B cell (primary cell): ENCODE results near the gene FOXK1. TPM values are rescaled to one million over a fixed set of nuclear protein-coding genes. Genes with fewer than 3 reads are reported as not detected.

Experiments used
- ATAC-seq: fragments of 200-7000 bp; cut with Tn5 transposase; one replicate; pipeline ENCODE4 v1.10.0; 2021; ENCODE audit warnings: low read depth, mild to moderate bottlenecking, moderate number of reproducible peaks, moderate library complexity
- CTCF ChIA-PET: fragments of 350-600 bp; sonication (Branson Sonifier 250); formaldehyde crosslinking; loops from one replicate; lab custom pipeline; 2021; ENCODE audit warnings: antibody characterized with exemption, inconsistent platforms; lab: Charles Lee
- POLR2A ChIA-PET: fragments of 350-600 bp; sonication (Branson Sonifier 250); formaldehyde crosslinking; loops from one replicate; lab custom pipeline; 2021; ENCODE audit warnings: antibody characterized with exemption; lab: Charles Lee
- DNase-seq: peaks from one replicate; pipeline ENCODE4 v3.0.0; 2013
- H2AFZ ChIP-seq: 2 replicates; pipeline ENCODE4 v1.6.1; 2012; ENCODE audit warnings: mild to moderate bottlenecking, low read depth, low read length; ENCODE audit not compliant: insufficient read depth, poor library complexity, severe bottlenecking
- H3K27ac ChIP-seq, 2 donors: 1 replicate in 1 of 2; 2 replicates in 1 of 2; pipeline ENCODE4 v1.5.1; 2012 to 2013; ENCODE audit warnings: low read length in 2 of 2, mild to moderate bottlenecking in 2 of 2, moderate library complexity in 1 of 2
- H3K27me3 ChIP-seq, 4 experiments: fragments of 200-600 bp in 1 of 4; sonication (generic) in 1 of 4; replicated peaks in 1 of 4; 1 replicate in 2 of 4; 2 replicates in 2 of 4; pipeline versions ENCODE4 v1.6.1 to v1.7.0; 2013 to 2016; ENCODE audit warnings: low read length in 3 of 4, mild to moderate bottlenecking in 2 of 4, mixed read lengths in 1 of 4, moderate library complexity in 1 of 4; ENCODE audit not compliant: insufficient read depth in 4 of 4, control insufficient read depth in 3 of 4; ENCODE audit errors: control extremely low read depth in 1 of 4
- H3K36me3 ChIP-seq, 2 experiments: replicated peaks in 1 of 2; 1 replicate in 1 of 2; 2 replicates in 1 of 2; pipeline versions ENCODE4 v1.6.1 to v1.7.1; 2013; ENCODE audit warnings: low read length in 1 of 2; ENCODE audit not compliant: insufficient read depth in 2 of 2, control insufficient read depth in 1 of 2; ENCODE audit errors: control extremely low read depth in 1 of 2, extremely low read depth in 1 of 2
- H3K4me1 ChIP-seq, 2 donors: fragments of 200-600 bp in 1 of 2; sonication (generic) in 1 of 2; 1 replicate in 1 of 2; 2 replicates in 1 of 2; pipeline versions ENCODE4 v1.5.1 to v1.6.1; 2013 to 2017; ENCODE audit warnings: low read length in 2 of 2; ENCODE audit not compliant: control insufficient read depth in 2 of 2, insufficient read depth in 2 of 2
- H3K4me2 ChIP-seq: replicated peaks from 2 replicates; pipeline ENCODE3; 2012; ENCODE audit warnings: mild to moderate bottlenecking, low read depth, low read length; ENCODE audit not compliant: poor library complexity, severe bottlenecking
- H3K4me3 ChIP-seq, 5 experiments: fragments of 200-600 bp in 1 of 5; sonication (generic) in 1 of 5; 1 replicate in 3 of 5; 2 replicates in 2 of 5; pipeline versions ENCODE4 v1.5.1 to v1.7.0; 2011 to 2016; ENCODE audit warnings: low read length in 4 of 5, mild to moderate bottlenecking in 4 of 5, low read depth in 2 of 5, control low read depth in 1 of 5, moderate library complexity in 1 of 5; ENCODE audit not compliant: insufficient read depth in 1 of 5; ENCODE audit errors: control extremely low read depth in 1 of 5, extremely low read depth in 1 of 5
- H3K79me2 ChIP-seq: fragments of 200-600 bp; sonication (generic); one replicate; pipeline ENCODE4 v1.6.0; 2016; ENCODE audit warnings: low read length; ENCODE audit not compliant: control insufficient read depth, insufficient read depth
- H3K9ac ChIP-seq: fragments of 200-600 bp; sonication (generic); 2 replicates; pipeline ENCODE4 v1.6.1; 2017; ENCODE audit warnings: mild to moderate bottlenecking, low read length, moderate library complexity
- H3K9me3 ChIP-seq, 3 donors: one replicate each; pipeline versions ENCODE4 v1.6.1 to v1.7.1; 2013; ENCODE audit warnings: low read length in 2 of 3; ENCODE audit not compliant: control insufficient read depth in 2 of 3, insufficient read depth in 1 of 3; ENCODE audit errors: control extremely low read depth in 1 of 3
- H4K20me1 ChIP-seq: 2 replicates; pipeline ENCODE4 v1.6.0; 2012; ENCODE audit warnings: mild to moderate bottlenecking, low read length; ENCODE audit not compliant: insufficient read depth, control insufficient read depth, poor library complexity, severe bottlenecking
- H3K27ac Mint-ChIP-seq: one replicate; pipeline ENCODE4 v1.8.0; 2021; ENCODE audit warnings: mixed read lengths
- H3K27me3 Mint-ChIP-seq: one replicate; pipeline ENCODE4 v1.8.0; 2021; ENCODE audit warnings: mixed read lengths
- H3K4me1 Mint-ChIP-seq: one replicate; pipeline ENCODE4 v1.8.0; 2021; ENCODE audit warnings: mixed read lengths
- H3K4me3 Mint-ChIP-seq: one replicate; pipeline ENCODE4 v1.8.0; 2021; ENCODE audit warnings: mixed read lengths
- H3K9me3 Mint-ChIP-seq: one replicate; pipeline ENCODE4 v1.8.0; 2022; ENCODE audit warnings: mixed read lengths; ENCODE audit not compliant: insufficient read depth
- CTCF ChIP-seq: fragments of 200-600 bp; IDR thresholded peaks from one replicate; pipeline ENCODE4 v1.8.0; 2022; ENCODE audit warnings: antibody characterized with exemption, mild to moderate bottlenecking
- EZH2 ChIP-seq: IDR thresholded peaks from 2 replicates; pipeline ENCODE4 v1.6.1; 2012; ENCODE audit warnings: borderline replicate concordance, low read depth, mild to moderate bottlenecking, moderate library complexity, low read length; ENCODE audit not compliant: insufficient read depth, poor library complexity, severe bottlenecking
- WGBS: methylation state at CpG from one replicate; pipeline ENCODE4 v1.1.5; 2013; ENCODE audit warnings: missing lambda C conversion rate; ENCODE audit not compliant: insufficient coverage; 5-methylcytosine and 5-hydroxymethylcytosine counted together
- intact Hi-C: fragments of 100-400 bp; cut with micrococcal nuclease; formaldehyde crosslinking; loops from one replicate; pipeline ENCODE4 v1.10.0; 2022
- polyA plus RNA-seq: library from polyadenylated mRNA; depleted of rRNA; stranded (reverse); fragments of >200 nt; gene quantifications from 2 replicates; pipeline ENCODE4 v1.2.3, GENCODE V29; 2012
- total RNA-seq, 2 donors: library from RNA; stranded (reverse); fragments of 120-200 nt in 1 of 2; gene quantifications; 1 replicate in 1 of 2; 2 replicates in 1 of 2; pipeline versions ENCODE4 v1.2.3 to v1.2.4, GENCODE V29; 2013 to 2022

The FOXK1 gene
- total and polyA plus RNA-seq, 2 donors (not counting 1 experiment from before 2014, with no cell fraction given), result 17.9 to 56.2 TPM

GRCh38 chr7:4699841-4700240 is 17.7 kb downstream of the FOXK1 start:
- no peak overlapping the region for H3K27ac Mint-ChIP-seq
- H3K27me3 Mint-ChIP-seq, result no peaks in the 10 kb centered on the region
- Histone ChIP-seq H2AFZ (no peak overlapping the region), H3K4me2 (no peak overlapping the region), H3K27ac (no peak overlapping the region), H3K27me3 (no peaks in the 10 kb centered on the region), H3K36me3 (peaks cover 0 to 5% of the 10 kb centered on the region in 2 experiments), H3K4me3 (no peak overlapping the region), H3K9me3 (no peaks in the 10 kb centered on the region), H3K4me1 (peaks cover 0 to 9% of the 10 kb centered on the region in 2 donors), H3K79me2 (peaks cover 100% of the 10 kb centered on the region), H4K20me1 (peaks cover 92% of the 10 kb centered on the region), H3K9ac (no peak overlapping the region)
- ATAC-seq (no peak), DNase-seq (no peak)
- ChIA-PET POLR2A (no interaction called here), CTCF (no interaction called here)
- no peak for TF ChIP-seq EZH2
- no peak for TF ChIP-seq CTCF
- H3K9me3 Mint-ChIP-seq, result no peaks in the 10 kb centered on the region
- no peak overlapping the region for H3K4me3 Mint-ChIP-seq
- 85% methylated on average over 5 of the region's 10 CpGs for WGBS
- intact Hi-C loops, result no loop called here
- peaks cover 41% of the 10 kb centered on the region for H3K4me1 Mint-ChIP-seq

- no peak overlapping the region for H3K27ac Mint-ChIP-seq
- no peak for ATAC-seq
Measured at GRCh38 chr7:4700577-4701235, 18.6 kb downstream of the FOXK1 start.

More at GRCh38 chr7:4700577-4701235, 18.6 kb downstream of the FOXK1 start:
- Histone ChIP-seq H3K4me1 (peaks cover 0 to 9% of the 10 kb centered on the region in 2 donors), H3K79me2 (peaks cover 100% of the 10 kb centered on the region), H3K9ac (no peak overlapping the region), H3K4me2 (no peak overlapping the region), H3K4me3 (no peak overlapping the region), H3K27me3 (no peaks in the 10 kb centered on the region), H3K27ac (no peak overlapping the region), H4K20me1 (peaks cover 92% of the 10 kb centered on the region), H3K9me3 (no peaks in the 10 kb centered on the region), H2AFZ (no peak overlapping the region), H3K36me3 (peaks cover 0 to 5% of the 10 kb centered on the region in 2 experiments)
- DNase-seq, result no peak
- Mint-ChIP-seq H3K4me1 (peaks cover 41% of the 10 kb centered on the region), H3K9me3 (no peaks in the 10 kb centered on the region), H3K27me3 (no peaks in the 10 kb centered on the region), H3K4me3 (no peak overlapping the region)
- CTCF ChIA-PET, result interaction anchor here (0.5 kb wide), 1 partner anchor 87 kb away, joined by 3 read pairs; no protein-coding TSS in a partner anchor
- no peak for TF ChIP-seq EZH2
- no peak for TF ChIP-seq CTCF
- intact Hi-C loops, result no loop called here
- POLR2A ChIA-PET, result interaction anchor here (0.6 kb wide), 1 partner anchor 14 kb away, joined by 5 read pairs; no protein-coding TSS in a partner anchor
- WGBS, result 95% methylated on average over 12 of the region's 14 CpGs
